ENCODE data around the gene COL12A1.

GRCh38 chr6:75085931-75086635, 119.8 kb downstream of the COL12A1 start:
- TF ChIP-seq MLLT1 (IDR thresholded peaks at IDR 0.05): no peak
- no peak for TF ChIP-seq TAL1 (IDR thresholded peaks at IDR 0.05)
- TF ChIP-seq CTCF (IDR thresholded peaks at IDR 0.05 in 2 of 3, conservative IDR thresholded peaks at IDR 0.05 in 1 of 3; ENCODE audit: insufficient read depth in 2 of 3, low read depth in 1 of 3, low read length in 3 of 3): no peak
- no peak for TF ChIP-seq KAT7 (CRISPR knock-in tag; IDR thresholded peaks at IDR 0.05; ENCODE audit: borderline replicate concordance)
- no peak for TF ChIP-seq BHLHE40 (IDR thresholded peaks at IDR 0.05; ENCODE audit: low read length)
- no peak for TF ChIP-seq EZH2 (IDR thresholded peaks at IDR 0.05; ENCODE audit: borderline replicate concordance, low read depth, low read length)
- TF ChIP-seq POLR2A (conservative IDR thresholded peaks at IDR 0.05): no peak
- no peak for TF ChIP-seq E2F4 (CRISPR knock-in tag; IDR thresholded peaks at IDR 0.05; ENCODE audit: low read depth)
- no peak for TF ChIP-seq DPF2 (IDR thresholded peaks at IDR 0.05)
- TF ChIP-seq ETS2 (tag; IDR thresholded peaks at IDR 0.05; ENCODE audit: borderline replicate concordance, poor library complexity, severe bottlenecking): no peak
- no peak for TF ChIP-seq SFPQ (IDR thresholded peaks at IDR 0.05; ENCODE audit: low read depth, low read length)
- TF ChIP-seq EP300 (IDR thresholded peaks at IDR 0.05; ENCODE audit: low read length): no peak
- TF ChIP-seq ZNF780A (CRISPR knock-in tag; IDR thresholded peaks at IDR 0.05): no peak
- TF ChIP-seq SMARCE1 (IDR thresholded peaks at IDR 0.05): no peak

Measured in K562 (cell line).